ENCODE data around the gene PHF21A. TPM values are rescaled to one million over a fixed set of nuclear protein-coding genes. Genes with fewer than 3 reads are reported as not detected.
A peak's percentile ranks its signal among the peaks of the same experiment; 100 is the strongest.

Gene PHF21A
- total RNA-seq (ENCODE audit: unreplicated experiment) = 71.1 TPM
- long read RNA-seq, partial matches to known transcripts = 2 of 6 reads
- long read RNA-seq, other reads (novel, unspliced or antisense) = 4 of 6 reads

DNA sequence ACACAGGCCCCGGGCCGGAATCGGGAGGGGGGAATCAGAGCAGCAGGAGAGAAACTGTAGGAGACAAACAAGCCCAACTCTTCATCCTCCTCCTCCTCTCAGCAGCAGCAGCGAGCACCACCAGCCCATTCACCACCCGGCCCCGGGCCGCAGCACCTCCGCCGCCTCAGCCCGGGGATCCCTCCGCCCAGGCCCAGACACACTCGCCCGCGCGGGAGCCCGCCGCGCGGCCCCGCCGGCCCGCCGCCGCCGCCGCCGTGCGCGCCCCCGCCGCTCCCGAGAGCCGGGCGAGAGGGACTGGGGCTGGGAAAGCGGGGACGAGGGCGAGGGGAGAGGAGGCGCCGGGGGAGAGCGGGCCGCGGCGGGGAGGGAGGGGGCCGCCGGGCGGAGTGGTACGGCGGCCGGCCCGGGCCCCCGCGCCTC is at the start of gene PHF21A:
TSS of gene PHF21A (minus strand) at position 154 of the 423 bp plus-strand sequence. CDS start 37,235 bp downstream, outside the sequence.
- TF ChIP-seq, protein P1, sequence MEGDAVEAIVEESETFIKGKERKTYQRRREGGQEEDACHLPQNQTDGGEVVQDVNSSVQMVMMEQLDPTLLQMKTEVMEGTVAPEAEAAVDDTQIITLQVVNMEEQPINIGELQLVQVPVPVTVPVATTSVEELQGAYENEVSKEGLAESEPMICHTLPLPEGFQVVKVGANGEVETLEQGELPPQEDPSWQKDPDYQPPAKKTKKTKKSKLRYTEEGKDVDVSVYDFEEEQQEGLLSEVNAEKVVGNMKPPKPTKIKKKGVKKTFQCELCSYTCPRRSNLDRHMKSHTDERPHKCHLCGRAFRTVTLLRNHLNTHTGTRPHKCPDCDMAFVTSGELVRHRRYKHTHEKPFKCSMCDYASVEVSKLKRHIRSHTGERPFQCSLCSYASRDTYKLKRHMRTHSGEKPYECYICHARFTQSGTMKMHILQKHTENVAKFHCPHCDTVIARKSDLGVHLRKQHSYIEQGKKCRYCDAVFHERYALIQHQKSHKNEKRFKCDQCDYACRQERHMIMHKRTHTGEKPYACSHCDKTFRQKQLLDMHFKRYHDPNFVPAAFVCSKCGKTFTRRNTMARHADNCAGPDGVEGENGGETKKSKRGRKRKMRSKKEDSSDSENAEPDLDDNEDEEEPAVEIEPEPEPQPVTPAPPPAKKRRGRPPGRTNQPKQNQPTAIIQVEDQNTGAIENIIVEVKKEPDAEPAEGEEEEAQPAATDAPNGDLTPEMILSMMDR (IDR thresholded peaks at IDR 0.05; ENCODE audit: partially characterized antibody, unreplicated experiment) = no peak
- Mint-ChIP-seq H3K27me3 (ENCODE audit: unreplicated experiment) (peaks cover 7% of the 10 kb centered on the region), H3K4me3 (ENCODE audit: unreplicated experiment) (peak within 1 kb of the TSS; percentile 95), H3K9me3 (ENCODE audit: unreplicated experiment) (peaks cover 14% of the 10 kb centered on the region), H3K27ac (ENCODE audit: unreplicated experiment) (peak within 1 kb of the TSS; percentile 98), H3K4me1 (ENCODE audit: low read depth, unreplicated experiment) (peaks cover 13% of the 10 kb centered on the region), H3K36me3 (ENCODE audit: unreplicated experiment) (no peaks in the 10 kb centered on the region)
- peak; percentile 94 for DNase-seq

DNA sequence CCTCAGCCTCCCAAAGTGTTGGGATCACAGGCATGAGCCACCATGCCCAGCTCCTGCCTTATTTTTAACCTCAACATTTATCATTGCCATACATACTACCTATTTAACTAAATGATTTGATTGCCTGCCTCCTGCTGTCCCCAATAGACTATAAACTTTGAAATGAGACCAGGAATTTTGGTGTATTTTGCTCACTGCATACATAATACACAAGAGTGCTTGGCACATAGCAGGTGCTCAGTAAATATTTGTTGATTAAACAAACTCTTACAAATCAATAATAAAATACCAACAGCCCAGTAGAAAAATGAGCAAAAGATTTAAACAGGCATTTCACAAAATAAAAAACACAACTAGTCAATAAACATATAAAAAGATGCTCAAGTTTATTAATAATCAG is 49.5 kb upstream of the PHF21A start:
- no peaks in the 10 kb centered on the region for H3K27me3 Mint-ChIP-seq (ENCODE audit: unreplicated experiment)
- H3K9me3 Mint-ChIP-seq (ENCODE audit: unreplicated experiment) = peaks cover 2% of the 10 kb centered on the region
- no peaks in the 10 kb centered on the region for H3K4me1 Mint-ChIP-seq (ENCODE audit: low read depth, unreplicated experiment)
- H3K4me3 Mint-ChIP-seq (ENCODE audit: unreplicated experiment) = no peak overlapping the region
- no peaks in the 10 kb centered on the region for H3K36me3 Mint-ChIP-seq (ENCODE audit: unreplicated experiment)
- DNase-seq = no peak
- no peak overlapping the region for H3K27ac Mint-ChIP-seq (ENCODE audit: unreplicated experiment)
- TF ChIP-seq, protein P1 (IDR thresholded peaks at IDR 0.05; ENCODE audit: partially characterized antibody, unreplicated experiment) = no peak

DNA sequence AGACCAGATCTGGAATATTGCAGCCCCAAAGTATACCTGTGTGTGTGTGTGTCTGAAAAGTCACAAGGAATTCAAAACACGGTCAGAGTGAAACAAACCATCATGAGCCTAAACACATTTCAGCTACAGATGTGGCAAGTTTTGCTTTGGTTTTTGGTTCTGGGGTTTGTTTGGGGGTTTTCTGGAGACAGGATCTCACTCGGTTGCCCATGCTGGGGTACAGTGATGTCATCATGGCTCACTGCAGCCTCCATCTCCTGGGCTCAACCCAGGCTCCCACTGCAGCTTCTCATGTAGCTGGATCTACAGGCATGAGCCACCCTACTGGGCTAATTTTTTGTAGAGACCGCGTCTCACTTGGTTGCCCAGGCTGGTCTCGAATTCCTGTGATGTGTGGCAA is 41.4 kb upstream of the PHF21A start:
- Mint-ChIP-seq H3K4me3 (ENCODE audit: unreplicated experiment) (no peak overlapping the region), H3K4me1 (ENCODE audit: low read depth, unreplicated experiment) (no peaks in the 10 kb centered on the region), H3K27me3 (ENCODE audit: unreplicated experiment) (no peaks in the 10 kb centered on the region), H3K27ac (ENCODE audit: unreplicated experiment) (no peak overlapping the region), H3K9me3 (ENCODE audit: unreplicated experiment) (peaks cover 1% of the 10 kb centered on the region), H3K36me3 (ENCODE audit: unreplicated experiment) (no peaks in the 10 kb centered on the region)
- no peak for DNase-seq
- TF ChIP-seq, protein P1 (IDR thresholded peaks at IDR 0.05; ENCODE audit: partially characterized antibody, unreplicated experiment) = no peak

DNA sequence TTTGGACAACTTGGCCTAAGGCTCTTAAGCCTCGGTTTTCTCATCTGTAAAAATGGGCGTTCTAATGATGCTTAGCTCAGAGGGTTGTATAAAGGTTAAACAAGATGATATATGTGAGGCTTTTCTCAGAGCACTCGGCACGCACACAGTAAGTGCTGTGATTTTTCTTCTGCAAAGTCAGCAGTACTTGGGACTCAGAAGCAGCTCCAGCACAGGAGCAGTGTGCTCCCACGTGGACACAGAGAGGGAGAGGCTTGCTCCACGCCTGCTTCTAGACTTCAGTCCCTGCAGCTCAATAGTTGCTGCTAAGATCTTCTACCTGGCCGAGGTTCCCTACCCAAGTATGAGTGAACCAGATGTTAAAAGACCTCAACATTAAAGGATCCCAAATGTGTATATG is 39.9 kb upstream of the PHF21A start:
- Mint-ChIP-seq H3K4me3 (ENCODE audit: unreplicated experiment) (no peak overlapping the region), H3K4me1 (ENCODE audit: low read depth, unreplicated experiment) (no peaks in the 10 kb centered on the region), H3K27me3 (ENCODE audit: unreplicated experiment) (peaks cover 2% of the 10 kb centered on the region), H3K27ac (ENCODE audit: unreplicated experiment) (no peak overlapping the region), H3K36me3 (ENCODE audit: unreplicated experiment) (no peaks in the 10 kb centered on the region), H3K9me3 (ENCODE audit: unreplicated experiment) (peaks cover 1% of the 10 kb centered on the region)
- no peak for DNase-seq
- TF ChIP-seq, protein P1 (IDR thresholded peaks at IDR 0.05; ENCODE audit: partially characterized antibody, unreplicated experiment) = no peak

DNA sequence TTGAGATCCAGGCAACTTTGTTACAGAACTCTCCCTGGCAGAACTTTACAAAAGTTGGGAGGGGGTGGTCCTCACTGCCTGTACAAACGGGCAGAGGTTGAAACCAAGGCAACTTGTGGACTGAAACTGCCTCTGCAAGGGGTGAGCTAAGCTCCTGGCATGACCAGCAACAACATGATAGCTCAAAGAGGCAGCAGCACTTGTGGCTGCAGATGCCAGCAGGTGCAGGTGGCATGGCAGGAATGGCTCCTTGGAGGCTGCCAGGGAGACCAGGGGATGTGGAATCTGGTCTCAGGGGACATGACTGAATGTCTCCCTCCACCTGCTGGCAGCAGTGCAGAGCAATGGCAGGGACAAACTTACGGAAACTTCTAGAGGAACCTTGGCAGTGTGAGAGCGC is 38.8 kb upstream of the PHF21A start:
- DNase-seq = no peak
- TF ChIP-seq, protein P1 (IDR thresholded peaks at IDR 0.05; ENCODE audit: partially characterized antibody, unreplicated experiment) = no peak

More for the DNA sequence above, 38.8 kb upstream of the PHF21A start:
- no peaks in the 10 kb centered on the region for H3K4me1 Mint-ChIP-seq (ENCODE audit: low read depth, unreplicated experiment)
- H3K36me3 Mint-ChIP-seq (ENCODE audit: unreplicated experiment) = no peaks in the 10 kb centered on the region
- H3K9me3 Mint-ChIP-seq (ENCODE audit: unreplicated experiment) = peaks cover 1% of the 10 kb centered on the region
- peaks cover 2% of the 10 kb centered on the region for H3K27me3 Mint-ChIP-seq (ENCODE audit: unreplicated experiment)
- H3K4me3 Mint-ChIP-seq (ENCODE audit: unreplicated experiment) = no peak overlapping the region
- H3K27ac Mint-ChIP-seq (ENCODE audit: unreplicated experiment) = no peak overlapping the region

All from glutamatergic neuron (in vitro differentiated cells).